Loucy (cell line): ENCODE measurements around the gene DLK1.

Experiments used
- CTCF ChIP-seq: fragments of 200-600 bp; sonication (generic); conservative IDR thresholded peaks from 2 replicates; pipeline ENCODE4 v1.5.1; 2014; ENCODE audit warnings: mild to moderate bottlenecking, antibody characterized with exemption, low read length
- EZH2phosphoT487 ChIP-seq: fragments of 200-600 bp; IDR thresholded peaks from 2 replicates; pipeline ENCODE4 v1.6.1; 2018; ENCODE audit warnings: antibody characterized with exemption, mild to moderate bottlenecking, moderate library complexity, borderline replicate concordance

GRCh38 chr14:100703386-100704220 is 23.1 kb upstream of the DLK1 start:
- TF ChIP-seq CTCF: no peak
- no peak for TF ChIP-seq EZH2phosphoT487
